CD4-positive, alpha-beta T cell (primary cell): ENCODE data around the gene GRK5. TPM values are rescaled to one million over a fixed set of nuclear protein-coding genes. Genes with fewer than 3 reads are reported as not detected.

ENCODE experiments used
- ATAC-seq: fragments of 200-7000 bp; cut with Tn5 transposase; one replicate; pipeline ENCODE4 v1.10.0; 2022; ENCODE audit warnings: mild to moderate bottlenecking; ENCODE audit not compliant: poor library complexity
- CTCF ChIA-PET: fragments of 350-600 bp; sonication (Branson Sonifier 250); formaldehyde crosslinking; loops from one replicate; lab custom pipeline; 2021; ENCODE audit warnings: antibody characterized with exemption, inconsistent platforms; lab: Charles Lee
- POLR2A ChIA-PET: fragments of 350-600 bp; sonication (Branson Sonifier 250); formaldehyde crosslinking; loops from one replicate; lab custom pipeline; 2021; ENCODE audit warnings: antibody characterized with exemption, inconsistent platforms; lab: Charles Lee
- DNase-seq, 14 experiments: peaks; one replicate each; pipeline ENCODE4 v3.0.0-alpha.2; 2013 to 2020; ENCODE audit warnings: mixed read lengths in 2 of 14
- H3K27ac ChIP-seq, 2 donors: one replicate each; pipeline versions ENCODE4 v1.5.1 to v1.7.0; 2013; ENCODE audit warnings: low read length in 2 of 2, low read depth in 1 of 2, mild to moderate bottlenecking in 1 of 2
- H3K27me3 ChIP-seq, 2 experiments: 1 replicate in 1 of 2; 2 replicates in 1 of 2; pipeline versions ENCODE4 v1.6.1 to v1.7.0; 2013; ENCODE audit warnings: low read length in 2 of 2, control low read depth in 1 of 2, mild to moderate bottlenecking in 1 of 2, moderate library complexity in 1 of 2; ENCODE audit not compliant: insufficient read depth in 2 of 2, control insufficient read depth in 1 of 2
- H3K36me3 ChIP-seq: one replicate; pipeline ENCODE4 v1.6.1; 2013; ENCODE audit warnings: low read length, control low read depth; ENCODE audit not compliant: insufficient read depth
- H3K4me1 ChIP-seq: one replicate; pipeline ENCODE4 v1.6.1; 2013; ENCODE audit warnings: low read length, control low read depth; ENCODE audit not compliant: insufficient read depth
- H3K4me3 ChIP-seq: one replicate; pipeline ENCODE4 v1.5.1; 2013; ENCODE audit warnings: mild to moderate bottlenecking, low read length, moderate library complexity
- H3K9me3 ChIP-seq, 2 experiments: 1 replicate in 1 of 2; 2 replicates in 1 of 2; pipeline versions ENCODE4 v1.6.1 to v1.7.0; 2013; ENCODE audit warnings: low read length in 2 of 2, mild to moderate bottlenecking in 2 of 2, control low read depth in 1 of 2, moderate library complexity in 1 of 2; ENCODE audit not compliant: control insufficient read depth in 1 of 2, insufficient read depth in 1 of 2
- H3K27ac Mint-ChIP-seq: one replicate; pipeline ENCODE4 v1.8.0; 2020; ENCODE audit warnings: mixed read lengths
- H3K27me3 Mint-ChIP-seq: one replicate; pipeline ENCODE4 v1.8.0; 2021; ENCODE audit warnings: mixed read lengths
- H3K36me3 Mint-ChIP-seq: one replicate; pipeline ENCODE4 v1.8.0; 2021; ENCODE audit warnings: low read depth, mixed read lengths
- H3K4me1 Mint-ChIP-seq: one replicate; pipeline ENCODE4 v1.8.0; 2021; ENCODE audit warnings: low read depth, mixed read lengths
- H3K4me3 Mint-ChIP-seq: one replicate; pipeline ENCODE4 v1.8.0; 2020; ENCODE audit warnings: mild to moderate bottlenecking, mixed read lengths
- H3K9me3 Mint-ChIP-seq: one replicate; pipeline ENCODE4 v1.8.0; 2020; ENCODE audit warnings: mixed read lengths
- CTCF ChIP-seq: fragments of 200-600 bp; IDR thresholded peaks from one replicate; pipeline ENCODE4 v1.8.0; 2022; ENCODE audit warnings: antibody characterized with exemption, mild to moderate bottlenecking
- intact Hi-C, 2 experiments: fragments of 100-400 bp; cut with DNase I in 1 of 2; cut with micrococcal nuclease in 1 of 2; formaldehyde crosslinking; loops; one replicate each; pipeline versions ENCODE4 v1.15.1 to v1.9.0; 2023 to 2025; cut with DNase I, micrococcal nuclease
- total RNA-seq, 174 experiments: library from RNA in 2 of 174; stranded (reverse) in 2 of 174; gene quantifications; one replicate each; pipeline ENCODE4 v1.2.3 and lab custom pipeline; 2021 to 2026

The GRK5 gene
- total RNA-seq, 2 experiments from 2014 or later, result 19.2 to 20.8 TPM

GRCh38 chr10:119343011-119343601, 135.7 kb downstream of the GRK5 start:
- Mint-ChIP-seq H3K27me3 (no peaks in the 10 kb centered on the region), H3K36me3 (peaks cover 38% of the 10 kb centered on the region), H3K9me3 (no peaks in the 10 kb centered on the region), H3K4me1 (peaks cover 46% of the 10 kb centered on the region), H3K4me3 (no peak overlapping the region), H3K27ac (no peak overlapping the region)
- CTCF ChIA-PET, result no interaction called here
- DNase-seq (no peak), ATAC-seq (no peak)
- H3K27ac ChIP-seq, result no peak overlapping the region
- no peaks in the 10 kb centered on the region for H3K9me3 ChIP-seq
- H3K4me1 ChIP-seq, result peaks cover 4% of the 10 kb centered on the region
- peaks cover 17% of the 10 kb centered on the region for H3K36me3 ChIP-seq
- no peak overlapping the region for H3K4me3 ChIP-seq
- intact Hi-C loops, result no loop called here
- no peaks in the 10 kb centered on the region for H3K27me3 ChIP-seq
- POLR2A ChIA-PET, result no interaction called here
- TF ChIP-seq CTCF, result no peak

DNA sequence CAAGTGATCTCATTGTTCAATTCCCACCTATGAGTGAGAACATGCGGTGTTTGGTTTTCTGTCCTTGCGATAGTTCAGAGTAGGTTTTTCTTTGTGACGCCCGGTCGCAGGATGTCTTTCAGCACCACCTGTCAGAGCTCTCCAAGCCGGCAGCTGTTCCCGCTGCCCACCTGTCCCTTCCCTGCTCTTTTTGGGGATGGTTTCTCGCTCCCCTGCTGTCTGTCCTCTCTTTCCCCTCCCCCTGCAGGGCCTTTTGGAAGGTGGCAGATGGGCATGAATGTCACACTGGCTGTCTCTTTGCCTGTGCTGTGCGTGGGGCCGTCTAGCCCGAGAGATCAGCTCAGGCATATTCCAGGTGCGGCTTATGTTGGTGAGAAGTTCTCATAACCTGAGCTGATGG, 137.0 kb downstream of the GRK5 start:
- peaks cover 39% of the 10 kb centered on the region for H3K4me1 Mint-ChIP-seq
- CTCF ChIA-PET, result no interaction called here
- ATAC-seq, result no peak
- no peaks in the 10 kb centered on the region for H3K9me3 Mint-ChIP-seq
- Histone ChIP-seq H3K27ac (no peak overlapping the region), H3K4me3 (no peak overlapping the region), H3K27me3 (no peaks in the 10 kb centered on the region), H3K4me1 (peaks cover 4% of the 10 kb centered on the region), H3K36me3 (peaks cover 23% of the 10 kb centered on the region), H3K9me3 (peaks cover 0 to 10% of the 10 kb centered on the region in 2 experiments)
- POLR2A ChIA-PET, result no interaction called here
- DNase-seq, result no peak
- intact Hi-C loops, result no loop called here
- H3K27me3 Mint-ChIP-seq, result no peaks in the 10 kb centered on the region
- no peak for TF ChIP-seq CTCF
- peaks cover 48% of the 10 kb centered on the region for H3K36me3 Mint-ChIP-seq
- H3K4me3 Mint-ChIP-seq, result no peak overlapping the region
- no peak overlapping the region for H3K27ac Mint-ChIP-seq

DNA sequence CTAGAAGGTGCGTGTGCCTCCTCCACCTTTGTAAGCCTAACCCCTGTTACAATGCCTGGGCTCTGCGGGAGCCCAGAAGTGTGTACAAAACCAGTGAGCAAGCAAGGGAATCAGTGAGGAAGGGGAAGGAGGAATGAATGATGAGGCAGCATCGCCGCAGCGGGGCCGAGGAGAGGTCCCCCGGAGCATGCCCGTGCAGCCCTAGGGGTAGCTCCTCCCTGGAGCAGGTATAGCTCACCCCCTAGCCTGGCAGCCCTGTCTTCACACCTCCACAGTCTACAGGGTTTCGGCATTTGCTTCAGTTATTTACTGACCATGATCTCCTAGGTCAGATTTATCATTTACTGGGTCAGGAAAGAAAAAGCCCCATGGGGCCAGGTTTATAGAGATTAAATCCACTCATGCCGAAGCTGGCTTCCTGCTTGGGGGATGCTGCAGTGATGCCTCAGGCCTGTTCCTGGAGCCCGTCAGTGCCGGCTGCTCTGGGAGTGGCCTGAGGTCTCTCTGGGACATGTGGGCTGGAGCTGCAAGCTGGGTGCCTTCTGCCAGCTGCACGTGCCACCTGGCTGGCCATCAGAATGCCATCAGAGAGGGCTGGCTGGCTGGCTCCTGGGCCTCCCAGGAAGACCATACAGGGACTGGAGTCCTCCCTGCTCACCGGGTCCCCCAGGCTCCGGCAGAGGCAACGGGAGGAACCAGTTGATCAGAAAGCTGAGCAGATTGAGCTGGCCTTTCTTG, 138.9 kb downstream of the GRK5 start:
- DNase-seq (no peak), ATAC-seq (no peak)
- ChIA-PET POLR2A (interaction anchor here (0.8 kb wide), 1 partner anchor 53 kb away, joined by 3 read pairs; no protein-coding TSS in a partner anchor), CTCF (no interaction called here)
- Mint-ChIP-seq H3K4me3 (no peak overlapping the region), H3K36me3 (peaks cover 66% of the 10 kb centered on the region), H3K27ac (no peak overlapping the region), H3K27me3 (no peaks in the 10 kb centered on the region), H3K9me3 (peaks cover 6% of the 10 kb centered on the region), H3K4me1 (peaks cover 30% of the 10 kb centered on the region)
- peaks cover 23% of the 10 kb centered on the region for H3K36me3 ChIP-seq
- no peak overlapping the region for H3K27ac ChIP-seq
- H3K27me3 ChIP-seq, result no peaks in the 10 kb centered on the region
- H3K4me3 ChIP-seq, result no peak overlapping the region
- intact Hi-C loops, result no loop called here
- no peak for TF ChIP-seq CTCF
- H3K4me1 ChIP-seq, result peaks cover 4% of the 10 kb centered on the region
- peaks cover 11 to 23% of the 10 kb centered on the region in 2 experiments for H3K9me3 ChIP-seq
